Measurements from ENCODE around the gene AUTS2.

DNA sequence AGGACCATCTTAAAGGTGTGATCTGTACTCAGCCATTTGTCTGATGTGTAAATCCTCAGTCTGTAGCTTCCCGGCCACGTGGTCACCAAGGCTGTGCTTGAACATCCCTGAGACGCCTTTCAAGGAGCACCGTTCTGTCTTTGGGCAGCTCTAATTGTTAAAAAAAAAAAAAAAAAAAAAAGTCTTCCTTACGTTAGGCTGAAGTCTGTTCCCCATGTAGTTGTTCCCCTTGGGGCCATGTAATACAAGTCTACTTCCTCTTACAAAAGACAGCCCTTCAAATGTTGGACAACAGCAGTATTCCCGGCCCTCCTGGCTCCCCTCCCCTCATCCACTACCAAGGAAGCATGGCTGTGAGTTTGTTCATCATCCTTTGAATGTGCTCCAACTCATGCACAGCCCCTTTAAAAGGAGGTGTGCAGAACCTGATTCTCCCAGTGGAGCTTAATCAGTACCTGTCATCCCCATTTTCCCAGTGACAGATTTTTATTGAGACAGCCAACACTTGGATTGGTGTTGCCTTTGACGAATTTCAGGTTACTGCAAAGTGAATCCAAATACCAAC, 1141.5 kb downstream of the AUTS2 start:
- TF ChIP-seq, protein P1, sequence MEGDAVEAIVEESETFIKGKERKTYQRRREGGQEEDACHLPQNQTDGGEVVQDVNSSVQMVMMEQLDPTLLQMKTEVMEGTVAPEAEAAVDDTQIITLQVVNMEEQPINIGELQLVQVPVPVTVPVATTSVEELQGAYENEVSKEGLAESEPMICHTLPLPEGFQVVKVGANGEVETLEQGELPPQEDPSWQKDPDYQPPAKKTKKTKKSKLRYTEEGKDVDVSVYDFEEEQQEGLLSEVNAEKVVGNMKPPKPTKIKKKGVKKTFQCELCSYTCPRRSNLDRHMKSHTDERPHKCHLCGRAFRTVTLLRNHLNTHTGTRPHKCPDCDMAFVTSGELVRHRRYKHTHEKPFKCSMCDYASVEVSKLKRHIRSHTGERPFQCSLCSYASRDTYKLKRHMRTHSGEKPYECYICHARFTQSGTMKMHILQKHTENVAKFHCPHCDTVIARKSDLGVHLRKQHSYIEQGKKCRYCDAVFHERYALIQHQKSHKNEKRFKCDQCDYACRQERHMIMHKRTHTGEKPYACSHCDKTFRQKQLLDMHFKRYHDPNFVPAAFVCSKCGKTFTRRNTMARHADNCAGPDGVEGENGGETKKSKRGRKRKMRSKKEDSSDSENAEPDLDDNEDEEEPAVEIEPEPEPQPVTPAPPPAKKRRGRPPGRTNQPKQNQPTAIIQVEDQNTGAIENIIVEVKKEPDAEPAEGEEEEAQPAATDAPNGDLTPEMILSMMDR (IDR thresholded peaks at IDR 0.05) = no peak
- TF ChIP-seq POLR2A (IDR thresholded peaks at IDR 0.05) = no peak
- TF ChIP-seq POLR2AphosphoS5 (IDR thresholded peaks at IDR 0.05) = no peak
